ENCODE results near the gene PPFIBP1. TPM values are rescaled to one million over a fixed set of nuclear protein-coding genes. Genes with fewer than 3 reads are reported as not detected.

The PPFIBP1 gene
- total and polyA plus RNA-seq, 2 of the 13 experiments (the other 11 are each of a cell fraction or from before 2014, with no cell fraction given) = 16.2 to 21.8 TPM

DNA sequence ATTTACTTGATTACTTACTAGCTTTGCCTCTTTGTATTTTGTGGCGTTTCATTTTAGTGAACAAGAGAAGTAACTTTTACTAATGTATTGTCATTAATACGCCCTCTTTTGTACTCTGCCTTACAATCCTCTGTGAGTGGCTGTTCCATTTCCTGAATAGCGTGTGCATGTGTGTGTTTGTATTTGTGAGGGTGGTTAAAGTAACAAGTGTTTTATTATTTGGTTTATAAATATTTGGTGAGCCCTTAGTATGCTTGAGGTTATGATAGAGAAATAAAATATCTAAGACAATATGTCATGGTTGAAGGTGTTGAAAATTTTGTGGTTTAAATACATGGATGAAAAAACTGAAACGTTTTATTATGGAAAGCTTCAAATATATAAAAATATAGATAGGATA is 100.6 kb downstream of the PPFIBP1 start:
- Histone ChIP-seq H3K4me3 (replicated peaks in 1 of 3; ENCODE audit: insufficient read depth in 1 of 3, low read depth in 2 of 3, low read length in 3 of 3) (no peak overlapping the region), H3K4me2 (ENCODE audit: low read depth, low read length) (no peak overlapping the region), H3K27ac (ENCODE audit: extremely low read length, insufficient read depth, low read length) (no peak overlapping the region), H3K9me3 (ENCODE audit: low read length) (no peaks in the 10 kb centered on the region), H2AFZ (ENCODE audit: low read length) (no peak overlapping the region), H3K36me3 (replicated peaks in 1 of 2; ENCODE audit: control insufficient read depth in 1 of 2, insufficient read depth in 2 of 2, low read length in 2 of 2) (no peaks in the 10 kb centered on the region), H3K4me1 (ENCODE audit: insufficient read depth, low read length) (peaks cover 12% of the 10 kb centered on the region), H3K79me2 (ENCODE audit: insufficient read depth, low read length) (no peaks in the 10 kb centered on the region), H4K20me1 (ENCODE audit: insufficient read depth, low read length) (no peaks in the 10 kb centered on the region), H3K9ac (ENCODE audit: insufficient read depth, low read depth, low read length) (no peak overlapping the region), H3K27me3 (ENCODE audit: control insufficient read depth in 1 of 2, insufficient read depth in 2 of 2, low read length in 2 of 2) (no peaks in the 10 kb centered on the region)
- WGBS (ENCODE audit: low lambda C conversion rate) = 88% methylated on average over 4 of the region's 4 CpGs
- in situ Hi-C loops (cut with HindIII; ENCODE audit: extremely low pct_ligation_motif_present, low pct_unique_long_range_greater_than_20kb) = no loop called here
- POLR2A ChIA-PET = interaction anchor here (1.4 kb wide), 1 partner anchor 100 kb away, joined by 3 read pairs; no protein-coding TSS in a partner anchor
- FAIRE-seq (no peak), ATAC-seq (no peak), DNase-seq (ENCODE audit: low spot score) (no peak)
- intact Hi-C loops (cut with micrococcal nuclease; ENCODE audit: unreplicated experiment) = no loop called here
- CTCF ChIA-PET (ENCODE audit: low intra/inter-chr PET ratio, low total read pairs) = no interaction called here
- no TSS peak for BruUV-seq (replicated peaks)
- TF ChIP-seq HOXA7 (CRISPR knock-in tag; IDR thresholded peaks at IDR 0.05) = no peak
- no peak for TF ChIP-seq ZNF816 (CRISPR knock-in tag; IDR thresholded peaks at IDR 0.05; ENCODE audit: borderline replicate concordance)
- TF ChIP-seq ZBTB1 (CRISPR knock-in tag; IDR thresholded peaks at IDR 0.05; ENCODE audit: borderline replicate concordance) = no peak
- TF ChIP-seq, protein P1, sequence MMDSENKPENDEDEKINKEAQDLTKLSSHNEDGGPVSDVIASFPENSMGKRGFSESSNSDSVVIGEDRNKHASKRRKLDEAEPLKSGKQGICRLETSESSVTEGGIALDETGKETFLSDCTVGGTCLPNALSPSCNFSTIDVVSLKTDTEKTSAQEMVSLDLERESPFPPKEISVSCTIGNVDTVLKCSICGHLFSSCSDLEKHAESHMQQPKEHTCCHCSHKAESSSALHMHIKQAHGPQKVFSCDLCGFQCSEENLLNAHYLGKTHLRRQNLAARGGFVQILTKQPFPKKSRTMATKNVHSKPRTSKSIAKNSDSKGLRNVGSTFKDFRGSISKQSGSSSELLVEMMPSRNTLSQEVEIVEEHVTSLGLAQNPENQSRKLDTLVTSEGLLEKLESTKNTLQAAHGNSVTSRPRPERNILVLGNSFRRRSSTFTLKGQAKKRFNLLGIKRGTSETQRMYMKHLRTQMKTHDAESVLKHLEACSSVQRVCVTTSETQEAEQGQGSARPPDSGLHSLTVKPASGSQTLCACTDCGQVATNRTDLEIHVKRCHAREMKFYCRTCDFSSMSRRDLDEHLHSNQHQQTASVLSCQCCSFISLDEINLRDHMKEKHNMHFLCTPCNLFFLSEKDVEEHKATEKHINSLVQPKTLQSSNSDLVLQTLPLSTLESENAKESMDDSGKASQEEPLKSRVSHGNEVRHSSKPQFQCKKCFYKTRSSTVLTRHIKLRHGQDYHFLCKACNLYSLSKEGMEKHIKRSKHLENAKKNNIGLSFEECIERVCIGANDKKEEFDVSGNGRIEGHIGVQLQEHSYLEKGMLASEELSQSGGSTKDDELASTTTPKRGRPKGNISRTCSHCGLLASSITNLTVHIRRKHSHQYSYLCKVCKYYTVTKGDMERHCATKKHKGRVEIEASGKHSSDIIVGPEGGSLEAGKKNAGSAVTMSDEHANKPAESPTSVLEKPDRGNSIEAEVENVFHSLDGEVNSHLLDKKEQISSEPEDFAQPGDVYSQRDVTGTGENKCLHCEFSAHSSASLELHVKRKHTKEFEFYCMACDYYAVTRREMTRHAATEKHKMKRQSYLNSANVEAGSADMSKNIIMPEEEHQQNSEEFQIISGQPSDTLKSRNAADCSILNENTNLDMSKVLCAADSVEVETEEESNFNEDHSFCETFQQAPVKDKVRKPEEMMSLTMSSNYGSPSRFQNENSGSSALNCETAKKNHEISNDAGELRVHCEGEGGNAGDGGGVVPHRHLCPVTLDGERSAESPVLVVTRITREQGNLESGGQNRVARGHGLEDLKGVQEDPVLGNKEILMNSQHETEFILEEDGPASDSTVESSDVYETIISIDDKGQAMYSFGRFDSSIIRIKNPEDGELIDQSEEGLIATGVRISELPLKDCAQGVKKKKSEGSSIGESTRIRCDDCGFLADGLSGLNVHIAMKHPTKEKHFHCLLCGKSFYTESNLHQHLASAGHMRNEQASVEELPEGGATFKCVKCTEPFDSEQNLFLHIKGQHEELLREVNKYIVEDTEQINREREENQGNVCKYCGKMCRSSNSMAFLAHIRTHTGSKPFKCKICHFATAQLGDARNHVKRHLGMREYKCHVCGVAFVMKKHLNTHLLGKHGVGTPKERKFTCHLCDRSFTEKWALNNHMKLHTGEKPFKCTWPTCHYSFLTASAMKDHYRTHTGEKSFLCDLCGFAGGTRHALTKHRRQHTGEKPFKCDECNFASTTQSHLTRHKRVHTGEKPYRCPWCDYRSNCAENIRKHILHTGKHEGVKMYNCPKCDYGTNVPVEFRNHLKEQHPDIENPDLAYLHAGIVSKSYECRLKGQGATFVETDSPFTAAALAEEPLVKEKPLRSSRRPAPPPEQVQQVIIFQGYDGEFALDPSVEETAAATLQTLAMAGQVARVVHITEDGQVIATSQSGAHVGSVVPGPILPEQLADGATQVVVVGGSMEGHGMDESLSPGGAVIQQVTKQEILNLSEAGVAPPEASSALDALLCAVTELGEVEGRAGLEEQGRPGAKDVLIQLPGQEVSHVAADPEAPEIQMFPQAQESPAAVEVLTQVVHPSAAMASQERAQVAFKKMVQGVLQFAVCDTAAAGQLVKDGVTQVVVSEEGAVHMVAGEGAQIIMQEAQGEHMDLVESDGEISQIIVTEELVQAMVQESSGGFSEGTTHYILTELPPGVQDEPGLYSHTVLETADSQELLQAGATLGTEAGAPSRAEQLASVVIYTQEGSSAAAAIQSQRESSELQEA (CRISPR knock-in tag; IDR thresholded peaks at IDR 0.05; ENCODE audit: not compliant biosample characterization) = no peak
- no peak for TF ChIP-seq HNRNPUL1 (IDR thresholded peaks at IDR 0.05; ENCODE audit: low read depth, low read length)
- no peak for TF ChIP-seq POLR2G (IDR thresholded peaks at IDR 0.05; ENCODE audit: low read depth, low read length)
- no peak for TF ChIP-seq GABPB1 (CRISPR knock-in tag; IDR thresholded peaks at IDR 0.05)
- no peak for TF ChIP-seq MTF2 (CRISPR knock-in tag; IDR thresholded peaks at IDR 0.05; ENCODE audit: borderline replicate concordance)
- TF ChIP-seq, protein P2, sequence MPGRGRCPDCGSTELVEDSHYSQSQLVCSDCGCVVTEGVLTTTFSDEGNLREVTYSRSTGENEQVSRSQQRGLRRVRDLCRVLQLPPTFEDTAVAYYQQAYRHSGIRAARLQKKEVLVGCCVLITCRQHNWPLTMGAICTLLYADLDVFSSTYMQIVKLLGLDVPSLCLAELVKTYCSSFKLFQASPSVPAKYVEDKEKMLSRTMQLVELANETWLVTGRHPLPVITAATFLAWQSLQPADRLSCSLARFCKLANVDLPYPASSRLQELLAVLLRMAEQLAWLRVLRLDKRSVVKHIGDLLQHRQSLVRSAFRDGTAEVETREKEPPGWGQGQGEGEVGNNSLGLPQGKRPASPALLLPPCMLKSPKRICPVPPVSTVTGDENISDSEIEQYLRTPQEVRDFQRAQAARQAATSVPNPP (CRISPR knock-in tag; IDR thresholded peaks at IDR 0.05) = no peak
- TF ChIP-seq ZNF121 (CRISPR knock-in tag; IDR thresholded peaks at IDR 0.05) = no peak
- TF ChIP-seq, protein P3, sequence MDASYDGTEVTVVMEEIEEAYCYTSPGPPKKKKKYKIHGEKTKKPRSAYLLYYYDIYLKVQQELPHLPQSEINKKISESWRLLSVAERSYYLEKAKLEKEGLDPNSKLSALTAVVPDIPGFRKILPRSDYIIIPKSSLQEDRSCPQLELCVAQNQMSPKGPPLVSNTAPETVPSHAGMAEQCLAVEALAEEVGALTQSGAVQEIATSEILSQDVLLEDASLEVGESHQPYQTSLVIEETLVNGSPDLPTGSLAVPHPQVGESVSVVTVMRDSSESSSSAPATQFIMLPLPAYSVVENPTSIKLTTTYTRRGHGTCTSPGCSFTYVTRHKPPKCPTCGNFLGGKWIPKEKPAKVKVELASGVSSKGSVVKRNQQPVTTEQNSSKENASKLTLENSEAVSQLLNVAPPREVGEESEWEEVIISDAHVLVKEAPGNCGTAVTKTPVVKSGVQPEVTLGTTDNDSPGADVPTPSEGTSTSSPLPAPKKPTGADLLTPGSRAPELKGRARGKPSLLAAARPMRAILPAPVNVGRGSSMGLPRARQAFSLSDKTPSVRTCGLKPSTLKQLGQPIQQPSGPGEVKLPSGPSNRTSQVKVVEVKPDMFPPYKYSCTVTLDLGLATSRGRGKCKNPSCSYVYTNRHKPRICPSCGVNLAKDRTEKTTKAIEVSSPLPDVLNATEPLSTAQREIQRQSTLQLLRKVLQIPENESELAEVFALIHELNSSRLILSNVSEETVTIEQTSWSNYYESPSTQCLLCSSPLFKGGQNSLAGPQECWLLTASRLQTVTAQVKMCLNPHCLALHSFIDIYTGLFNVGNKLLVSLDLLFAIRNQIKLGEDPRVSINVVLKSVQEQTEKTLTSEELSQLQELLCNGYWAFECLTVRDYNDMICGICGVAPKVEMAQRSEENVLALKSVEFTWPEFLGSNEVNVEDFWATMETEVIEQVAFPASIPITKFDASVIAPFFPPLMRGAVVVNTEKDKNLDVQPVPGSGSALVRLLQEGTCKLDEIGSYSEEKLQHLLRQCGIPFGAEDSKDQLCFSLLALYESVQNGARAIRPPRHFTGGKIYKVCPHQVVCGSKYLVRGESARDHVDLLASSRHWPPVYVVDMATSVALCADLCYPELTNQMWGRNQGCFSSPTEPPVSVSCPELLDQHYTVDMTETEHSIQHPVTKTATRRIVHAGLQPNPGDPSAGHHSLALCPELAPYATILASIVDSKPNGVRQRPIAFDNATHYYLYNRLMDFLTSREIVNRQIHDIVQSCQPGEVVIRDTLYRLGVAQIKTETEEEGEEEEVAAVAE (CRISPR knock-in tag; IDR thresholded peaks at IDR 0.05; ENCODE audit: borderline replicate concordance) = no peak
